Transverse colon (tissue), 3 donors: ENCODE data around the gene CPA1.

Source experiments
- CTCF ChIP-seq, 5 experiments: fragments of 200-600 bp in 3 of 5; fragments of 450-650 bp in 2 of 5; sonication (generic) in 3 of 5; IDR thresholded peaks; 1 replicate in 2 of 5; 2 replicates in 3 of 5; pipeline ENCODE4 v1.5.1; 2016 to 2017; ENCODE audit warnings: antibody characterized with exemption in 5 of 5, inconsistent platforms in 3 of 5, mild to moderate bottlenecking in 2 of 5, moderate library complexity in 1 of 5
- EP300 ChIP-seq: sonication (generic); formaldehyde crosslinking; IDR thresholded peaks from one replicate; pipeline ENCODE4 v1.6.1; 2017; ENCODE audit warnings: antibody characterized with exemption, low read depth

GRCh38 chr7:130367088-130367755 is 13.1 kb upstream of the CPA1 start:
- no peak for TF ChIP-seq CTCF (IDR thresholded peaks at IDR 0.05)
- no peak for TF ChIP-seq EP300
